Lower leg skin (tissue), 3 donors: Measurements from ENCODE around the gene TENM4.

Source experiments
- POLR2A ChIP-seq, 2 donors: fragments of 450-650 bp; IDR thresholded peaks; one replicate each; pipeline ENCODE4 v1.6.1; 2016 to 2017; ENCODE audit warnings: antibody characterized with exemption in 2 of 2, mild to moderate bottlenecking in 1 of 2, moderate library complexity in 1 of 2
- TF ChIP-seq, protein P1 (sequence below), 3 donors: fragments of 450-650 bp; IDR thresholded peaks; one replicate each; pipeline ENCODE4 v1.5.1; 2016; ENCODE audit warnings: antibody characterized with exemption in 3 of 3, mild to moderate bottlenecking in 3 of 3, moderate library complexity in 2 of 3

GRCh38 chr11:79150966-79151365 is 289.9 kb downstream of the TENM4 start:
- TF ChIP-seq, protein P1, sequence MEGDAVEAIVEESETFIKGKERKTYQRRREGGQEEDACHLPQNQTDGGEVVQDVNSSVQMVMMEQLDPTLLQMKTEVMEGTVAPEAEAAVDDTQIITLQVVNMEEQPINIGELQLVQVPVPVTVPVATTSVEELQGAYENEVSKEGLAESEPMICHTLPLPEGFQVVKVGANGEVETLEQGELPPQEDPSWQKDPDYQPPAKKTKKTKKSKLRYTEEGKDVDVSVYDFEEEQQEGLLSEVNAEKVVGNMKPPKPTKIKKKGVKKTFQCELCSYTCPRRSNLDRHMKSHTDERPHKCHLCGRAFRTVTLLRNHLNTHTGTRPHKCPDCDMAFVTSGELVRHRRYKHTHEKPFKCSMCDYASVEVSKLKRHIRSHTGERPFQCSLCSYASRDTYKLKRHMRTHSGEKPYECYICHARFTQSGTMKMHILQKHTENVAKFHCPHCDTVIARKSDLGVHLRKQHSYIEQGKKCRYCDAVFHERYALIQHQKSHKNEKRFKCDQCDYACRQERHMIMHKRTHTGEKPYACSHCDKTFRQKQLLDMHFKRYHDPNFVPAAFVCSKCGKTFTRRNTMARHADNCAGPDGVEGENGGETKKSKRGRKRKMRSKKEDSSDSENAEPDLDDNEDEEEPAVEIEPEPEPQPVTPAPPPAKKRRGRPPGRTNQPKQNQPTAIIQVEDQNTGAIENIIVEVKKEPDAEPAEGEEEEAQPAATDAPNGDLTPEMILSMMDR (IDR thresholded peaks at IDR 0.05) = no peak
- no peak for TF ChIP-seq POLR2A (IDR thresholded peaks at IDR 0.05)
